H1 (cell line): ENCODE measurements around the gene RASSF5. TPM values are rescaled to one million over a fixed set of nuclear protein-coding genes. Genes with fewer than 3 reads are reported as not detected.

ENCODE experiments used
- EP300 ChIP-seq, 2 experiments: IDR thresholded peaks; 1 replicate in 1 of 2; 2 replicates in 1 of 2; pipeline ENCODE4 v1.6.1; 2011 to 2012; ENCODE audit warnings: low read depth in 2 of 2, low read length in 2 of 2, mild to moderate bottlenecking in 2 of 2, borderline replicate concordance in 1 of 2, inconsistent platforms in 1 of 2, moderate library complexity in 1 of 2
- EZH2 ChIP-seq: fragments of 200-600 bp; sonication (generic); IDR thresholded peaks from 2 replicates; pipeline ENCODE4 v1.7.1; 2012; ENCODE audit warnings: low read depth, mild to moderate bottlenecking, moderate library complexity, low read length, inconsistent platforms; ENCODE audit not compliant: severe bottlenecking
- polyA plus RNA-seq, 7 experiments: library from polyadenylated mRNA; depleted of rRNA in 3 of 7; stranded (reverse) in 5 of 7; unstranded in 2 of 7; fragments of >200 nt in 5 of 7; fragments of 200-250 nt in 2 of 7; gene quantifications; 1 replicate in 5 of 7; 2 replicates in 1 of 7; 4 replicates in 1 of 7; pipeline versions ENCODE4 v1.2.1 to v1.2.3, GENCODE V29; 2011 to 2013; ENCODE audit warnings: missing spikeins in 2 of 7, mixed read lengths in 2 of 7
- total RNA-seq: library from RNA; stranded (reverse); fragmentation: NEBNext Ultra II Directional; extraction: Animal tissue kit (Norgen Biotek cat#: 25700); gene quantifications from 2 replicates; pipeline ENCODE4 v1.2.1, GENCODE V29; 2021
- TF ChIP-seq, protein P1 (sequence below): IDR thresholded peaks from 2 replicates; pipeline ENCODE4 v1.6.1; 2011; ENCODE audit warnings: low read depth, mild to moderate bottlenecking, low read length; ENCODE audit not compliant: insufficient read depth

Gene RASSF5
- total and polyA plus RNA-seq, 2 of the 8 experiments (the other 6 are each of a cell fraction or from before 2014, with no cell fraction given): 0.82 to 1.8 TPM

DNA sequence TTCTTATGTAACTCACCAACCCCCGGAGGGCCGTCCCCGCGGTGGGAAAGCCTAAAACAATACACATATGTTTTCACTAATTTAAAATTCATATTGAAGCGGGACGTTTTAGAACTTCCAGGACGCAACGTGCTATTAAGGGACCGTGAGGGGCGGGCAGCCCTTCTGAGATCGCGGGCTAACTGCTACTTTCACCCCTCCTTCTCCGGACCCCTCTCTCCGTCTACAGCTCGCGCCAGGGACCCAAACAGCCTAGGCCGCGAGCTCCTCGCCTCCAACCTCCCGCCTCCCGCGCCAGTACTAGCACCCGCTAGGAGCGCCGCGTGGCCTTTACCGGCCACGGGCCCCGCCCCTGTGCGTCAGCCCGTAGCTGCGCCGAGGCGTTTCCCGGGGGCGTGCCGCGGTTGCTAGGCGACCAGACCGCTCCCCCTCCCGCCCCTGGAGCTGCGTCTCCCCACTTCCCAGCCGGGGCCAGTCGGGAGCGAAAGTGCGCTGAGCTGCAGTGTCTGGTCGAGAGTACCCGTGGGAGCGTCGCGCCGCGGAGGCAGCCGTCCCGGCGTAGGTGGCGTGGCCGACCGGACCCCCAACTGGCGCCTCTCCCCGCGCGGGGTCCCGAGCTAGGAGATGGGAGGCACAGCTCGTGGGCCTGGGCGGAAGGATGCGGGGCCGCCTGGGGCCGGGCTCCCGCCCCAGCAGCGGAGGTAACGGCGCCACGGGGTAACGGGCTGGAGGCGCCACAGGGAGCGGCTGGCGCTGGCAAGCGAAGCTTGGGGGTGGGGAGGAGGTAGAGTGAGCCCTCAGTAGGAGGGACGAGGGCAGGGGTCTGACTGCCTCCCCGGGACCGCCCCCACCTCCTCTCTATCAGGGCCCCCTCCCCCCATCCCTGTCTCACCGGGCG lies 128.0 kb downstream of the RASSF5 start, which contains the start of gene DYRK3 (continued):
- TF ChIP-seq, protein P1, sequence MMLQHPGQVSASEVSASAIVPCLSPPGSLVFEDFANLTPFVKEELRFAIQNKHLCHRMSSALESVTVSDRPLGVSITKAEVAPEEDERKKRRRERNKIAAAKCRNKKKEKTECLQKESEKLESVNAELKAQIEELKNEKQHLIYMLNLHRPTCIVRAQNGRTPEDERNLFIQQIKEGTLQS: no peak
- TF ChIP-seq EZH2: no peak
- TF ChIP-seq EP300 (IDR thresholded peaks at IDR 0.05; ENCODE audit: borderline replicate concordance in 1 of 2, low read depth in 2 of 2, low read length in 2 of 2): no peak
- TF ChIP-seq, all 59 proteins: peak for 19
